OCI-LY7 (cell line): ENCODE data around the gene XPNPEP1. TPM values are rescaled to one million over a fixed set of nuclear protein-coding genes. Genes with fewer than 3 reads are reported as not detected.

Experiments used
- BruUV-seq: library from RNA; stranded (reverse); fragments of 400-500 nt; replicated peaks from 2 replicates; lab custom pipeline; 2021; lab: Mats Ljungman, UMichigan
- CTCF ChIA-PET: fragments of 300-600 bp; sonication (Branson Sonifier 250); formaldehyde crosslinking; loops from one replicate; lab custom pipeline; 2022; ENCODE audit warnings: antibody characterized with exemption; ENCODE audit not compliant: unreplicated experiment; lab: Charles Lee
- POLR2A ChIA-PET: fragments of 300-600 bp; sonication (Branson Sonifier 250); formaldehyde crosslinking; loops from one replicate; lab custom pipeline; 2022; ENCODE audit warnings: antibody characterized with exemption; lab: Charles Lee
- DNase-seq: peaks from one replicate; pipeline ENCODE4 v3.0.0-alpha.2; 2015; ENCODE audit warnings: low spot score
- H2AFZ ChIP-seq: fragments of 200-600 bp; sonication (generic), shearing (Covaris generic); 2 replicates; pipeline ENCODE4 v1.6.1; 2014; ENCODE audit warnings: mild to moderate bottlenecking, antibody characterized with exemption, low read length, moderate library complexity
- H3K27ac ChIP-seq: fragments of 200-600 bp; sonication (generic); 2 replicates; pipeline ENCODE4 v1.5.1; 2014; ENCODE audit warnings: mixed run types, low read depth, mild to moderate bottlenecking, moderate library complexity, low read length, inconsistent platforms; ENCODE audit not compliant: poor library complexity, severe bottlenecking
- H3K36me3 ChIP-seq: fragments of 200-600 bp; sonication (generic); 2 replicates; pipeline ENCODE4 v1.6.1; 2014; ENCODE audit warnings: mild to moderate bottlenecking, antibody characterized with exemption, low read length, moderate library complexity, mixed read lengths; ENCODE audit not compliant: insufficient read depth
- H3K4me1 ChIP-seq: fragments of 200-600 bp; sonication (generic); 2 replicates; pipeline ENCODE4 v1.5.1; 2014; ENCODE audit warnings: mild to moderate bottlenecking, low read length; ENCODE audit not compliant: insufficient read depth, poor library complexity, severe bottlenecking
- H3K4me2 ChIP-seq: fragments of 200-600 bp; sonication (generic); 2 replicates; pipeline ENCODE4 v1.6.1; 2014; ENCODE audit warnings: mild to moderate bottlenecking, low read length
- H3K4me3 ChIP-seq: fragments of 200-600 bp; sonication (generic); 2 replicates; pipeline ENCODE4 v1.5.1; 2014; ENCODE audit warnings: mild to moderate bottlenecking, low read depth, low read length; ENCODE audit not compliant: poor library complexity, severe bottlenecking
- H3K79me2 ChIP-seq: fragments of 200-600 bp; sonication (generic); 2 replicates; pipeline ENCODE4 v1.6.1; 2016; ENCODE audit warnings: low read depth, mild to moderate bottlenecking, low read length, moderate library complexity, mixed read lengths; ENCODE audit not compliant: insufficient read depth
- H3K9me2 ChIP-seq: fragments of 200-600 bp; sonication (generic); 2 replicates; pipeline ENCODE4 v1.6.1; 2016; ENCODE audit warnings: mild to moderate bottlenecking, low read length, mixed read lengths; ENCODE audit not compliant: insufficient read depth
- H3K9me3 ChIP-seq: fragments of 200-600 bp; sonication (generic); 2 replicates; pipeline ENCODE4 v1.6.1; 2014; ENCODE audit warnings: mild to moderate bottlenecking, mixed run types, low read length, mixed read lengths
- H4K20me1 ChIP-seq: fragments of 200-600 bp; sonication (generic); 2 replicates; pipeline ENCODE4 v1.6.1; 2014; ENCODE audit warnings: mild to moderate bottlenecking, antibody characterized with exemption, low read length, moderate library complexity, mixed read lengths; ENCODE audit not compliant: insufficient read depth
- EZH2phosphoT487 ChIP-seq: fragments of 200-600 bp; sonication (generic); IDR thresholded peaks from 2 replicates; pipeline ENCODE4 v1.6.1; 2018; ENCODE audit warnings: low read depth, borderline replicate concordance, mild to moderate bottlenecking, mixed run types, antibody characterized with exemption, low read length, moderate library complexity, mixed read lengths
- intact Hi-C: fragments of 100-400 bp; cut with micrococcal nuclease; formaldehyde crosslinking; loops from one replicate; pipeline ENCODE4 v1.10.0; 2022; ENCODE audit not compliant: unreplicated experiment
- total RNA-seq, 2 experiments: library from RNA; depleted of rRNA in 1 of 2; stranded (reverse); fragments of >200 nt in 1 of 2; shearing (Covaris generic) in 1 of 2; gene quantifications; 2 replicates each; pipeline ENCODE4 v1.2.3, GENCODE V29; 2014 to 2022
- TF ChIP-seq, protein P1 (sequence below): fragments of 200-600 bp; sonication (generic); conservative IDR thresholded peaks from 2 replicates; pipeline ENCODE4 v1.5.1; 2014; ENCODE audit warnings: mild to moderate bottlenecking, antibody characterized with exemption, low read length, moderate library complexity, mixed read lengths

Gene XPNPEP1
- total RNA-seq, 2 experiments from 2014 or later: 136 to 237 TPM

DNA sequence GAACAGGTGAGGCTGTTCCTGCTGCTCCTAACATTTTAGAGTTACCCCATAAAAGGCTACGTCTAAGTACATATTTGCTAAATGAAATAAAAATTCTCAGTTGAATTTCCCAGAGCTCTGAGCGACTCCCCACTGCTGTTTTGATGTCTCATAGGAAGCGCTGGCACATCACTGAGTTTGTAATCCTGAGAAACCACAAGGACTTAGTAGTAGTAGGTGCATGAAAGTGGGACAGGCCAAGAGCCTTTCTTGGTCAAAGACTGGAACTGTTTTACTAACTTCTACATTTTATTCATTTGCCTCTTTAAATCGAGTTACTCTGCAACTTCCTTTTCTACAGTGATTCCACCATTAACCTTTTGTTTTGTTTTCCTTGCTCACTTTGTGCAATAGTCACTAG is 85.9 kb downstream of the XPNPEP1 start:
- Histone ChIP-seq H3K79me2 (no peaks in the 10 kb centered on the region), H3K36me3 (no peaks in the 10 kb centered on the region), H3K4me2 (no peak overlapping the region), H4K20me1 (no peaks in the 10 kb centered on the region), H2AFZ (no peak overlapping the region), H3K27ac (no peak overlapping the region), H3K4me3 (no peak overlapping the region), H3K9me3 (no peaks in the 10 kb centered on the region), H3K4me1 (no peaks in the 10 kb centered on the region), H3K9me2 (no peaks in the 10 kb centered on the region)
- no TSS peak for BruUV-seq
- ChIA-PET CTCF (no interaction called here), POLR2A (no interaction called here)
- intact Hi-C loops: no loop called here
- no peak for DNase-seq
- TF ChIP-seq, protein P1, sequence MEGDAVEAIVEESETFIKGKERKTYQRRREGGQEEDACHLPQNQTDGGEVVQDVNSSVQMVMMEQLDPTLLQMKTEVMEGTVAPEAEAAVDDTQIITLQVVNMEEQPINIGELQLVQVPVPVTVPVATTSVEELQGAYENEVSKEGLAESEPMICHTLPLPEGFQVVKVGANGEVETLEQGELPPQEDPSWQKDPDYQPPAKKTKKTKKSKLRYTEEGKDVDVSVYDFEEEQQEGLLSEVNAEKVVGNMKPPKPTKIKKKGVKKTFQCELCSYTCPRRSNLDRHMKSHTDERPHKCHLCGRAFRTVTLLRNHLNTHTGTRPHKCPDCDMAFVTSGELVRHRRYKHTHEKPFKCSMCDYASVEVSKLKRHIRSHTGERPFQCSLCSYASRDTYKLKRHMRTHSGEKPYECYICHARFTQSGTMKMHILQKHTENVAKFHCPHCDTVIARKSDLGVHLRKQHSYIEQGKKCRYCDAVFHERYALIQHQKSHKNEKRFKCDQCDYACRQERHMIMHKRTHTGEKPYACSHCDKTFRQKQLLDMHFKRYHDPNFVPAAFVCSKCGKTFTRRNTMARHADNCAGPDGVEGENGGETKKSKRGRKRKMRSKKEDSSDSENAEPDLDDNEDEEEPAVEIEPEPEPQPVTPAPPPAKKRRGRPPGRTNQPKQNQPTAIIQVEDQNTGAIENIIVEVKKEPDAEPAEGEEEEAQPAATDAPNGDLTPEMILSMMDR: no peak
- no peak for TF ChIP-seq EZH2phosphoT487

DNA sequence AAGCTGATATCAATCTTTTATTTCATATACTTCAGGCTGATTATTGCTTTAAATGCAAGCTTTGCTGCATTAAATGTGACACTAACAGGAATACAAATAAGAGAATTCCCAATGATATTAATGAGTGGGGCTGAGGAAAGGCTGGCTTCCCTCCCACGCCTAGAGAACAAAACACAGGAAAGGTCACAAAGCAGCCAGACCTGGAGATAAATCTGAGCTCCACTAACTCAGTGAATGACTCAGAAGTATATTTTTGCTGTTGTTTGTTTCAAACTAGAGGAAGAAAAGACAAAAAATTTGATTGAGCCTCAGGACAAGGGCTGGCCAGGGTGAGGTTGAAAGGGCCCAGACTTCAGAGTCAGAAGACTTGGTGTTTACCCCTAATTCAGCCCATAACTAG is 88.1 kb downstream of the XPNPEP1 start:
- Histone ChIP-seq H3K27ac (no peak overlapping the region), H3K4me1 (no peaks in the 10 kb centered on the region), H3K79me2 (no peaks in the 10 kb centered on the region), H3K9me3 (no peaks in the 10 kb centered on the region), H2AFZ (no peak overlapping the region), H4K20me1 (no peaks in the 10 kb centered on the region), H3K4me3 (no peak overlapping the region), H3K9me2 (no peaks in the 10 kb centered on the region), H3K4me2 (no peak overlapping the region), H3K36me3 (no peaks in the 10 kb centered on the region)
- ChIA-PET POLR2A (interaction anchor here (1.1 kb wide), 1 partner anchor 10 kb away, joined by 7 read pairs; no protein-coding TSS in a partner anchor), CTCF (no interaction called here)
- no peak for TF ChIP-seq EZH2phosphoT487
- TF ChIP-seq, protein P1: no peak
- intact Hi-C loops: no loop called here
- DNase-seq: no peak
- BruUV-seq: no TSS peak

DNA sequence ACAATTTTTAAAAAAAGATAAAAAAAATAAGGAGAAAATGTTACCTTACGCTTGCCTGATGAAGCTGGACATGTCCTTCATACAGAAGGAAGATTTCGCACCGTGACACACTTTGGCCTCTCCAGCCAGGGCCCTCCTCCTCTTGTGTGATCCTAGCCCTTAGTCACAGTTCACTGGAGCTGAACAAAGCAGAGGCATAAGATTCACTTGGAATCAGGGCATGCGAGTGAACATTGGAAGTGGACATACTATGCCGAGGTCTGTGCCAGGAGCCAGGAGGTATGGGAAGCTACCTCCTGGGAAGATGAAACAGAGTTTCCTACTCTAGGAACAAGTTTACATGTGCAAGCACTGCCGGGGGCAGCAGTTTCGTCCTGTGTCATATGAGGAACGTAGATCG is 91.5 kb downstream of the XPNPEP1 start:
- Histone ChIP-seq H3K9me2 (no peaks in the 10 kb centered on the region), H3K79me2 (no peaks in the 10 kb centered on the region), H3K27ac (no peak overlapping the region), H2AFZ (no peak overlapping the region), H3K36me3 (no peaks in the 10 kb centered on the region), H3K4me1 (no peaks in the 10 kb centered on the region), H3K4me2 (no peak overlapping the region), H3K9me3 (no peaks in the 10 kb centered on the region), H4K20me1 (no peaks in the 10 kb centered on the region), H3K4me3 (no peak overlapping the region)
- no TSS peak for BruUV-seq
- no peak for TF ChIP-seq EZH2phosphoT487
- TF ChIP-seq, protein P1: no peak
- intact Hi-C loops: no loop called here
- DNase-seq: no peak
- POLR2A ChIA-PET: no interaction called here
- CTCF ChIA-PET: no interaction called here
